LoVo (cell line): ENCODE measurements around the gene TGFBI.
A peak's percentile ranks its signal among the peaks of the same experiment; 100 is the strongest.

Source experiments
- DNase-seq: peaks from one replicate; pipeline ENCODE4 v3.0.0-alpha.2; 2016; ENCODE audit warnings: low spot score

Gene TGFBI

GRCh38 chr5:136025900-136026299 lies 2.9 kb upstream of the TGFBI start:
- no peak for DNase-seq

GRCh38 chr5:136026636-136027035 lies 2.2 kb upstream of the TGFBI start:
- no peak for DNase-seq

GRCh38 chr5:136027311-136027710 lies 1.5 kb upstream of the TGFBI start:
- no peak for DNase-seq

- DNase-seq, result no peak
Measured at GRCh38 chr5:136028090-136028489, 698 bp upstream of the TGFBI start.

- DNase-seq, result no peak
Measured at GRCh38 chr5:136030252-136030651, 1.5 kb downstream of the TGFBI start.

GRCh38 chr5:136030956-136031611 lies 2.3 kb downstream of the TGFBI start:
- no peak for DNase-seq

- no peak for DNase-seq
Measured at GRCh38 chr5:136031711-136032110, 2.9 kb downstream of the TGFBI start.

- no peak for DNase-seq
Measured at GRCh38 chr5:136032564-136032963, 3.8 kb downstream of the TGFBI start.

GRCh38 chr5:136033234-136033633 lies 4.4 kb downstream of the TGFBI start:
- no peak for DNase-seq

- no peak for DNase-seq
Measured at GRCh38 chr5:136033848-136034247, 5.1 kb downstream of the TGFBI start.

- DNase-seq, result no peak
Measured at GRCh38 chr5:136034492-136034891, 5.7 kb downstream of the TGFBI start.

- no peak for DNase-seq
Measured at GRCh38 chr5:136034984-136035383, 6.2 kb downstream of the TGFBI start.

GRCh38 chr5:136035837-136036236 lies 7.0 kb downstream of the TGFBI start:
- DNase-seq, result no peak

- no peak for DNase-seq
Measured at GRCh38 chr5:136036293-136036911, 7.6 kb downstream of the TGFBI start.

GRCh38 chr5:136037001-136037705 lies 8.4 kb downstream of the TGFBI start:
- peak; percentile 70 for DNase-seq

- DNase-seq, result no peak
Measured at GRCh38 chr5:136038635-136039034, 9.8 kb downstream of the TGFBI start.

GRCh38 chr5:136039202-136039601 lies 10.4 kb downstream of the TGFBI start:
- DNase-seq, result no peak

- DNase-seq, result peak; percentile 63
Measured at GRCh38 chr5:136040746-136041415, 12.1 kb downstream of the TGFBI start.

- no peak for DNase-seq
Measured at GRCh38 chr5:136042156-136042555, 13.4 kb downstream of the TGFBI start.

- no peak for DNase-seq
Measured at GRCh38 chr5:136042665-136043121, 13.9 kb downstream of the TGFBI start.

- no peak for DNase-seq
Measured at GRCh38 chr5:136043551-136043950, 14.8 kb downstream of the TGFBI start.

- no peak for DNase-seq
Measured at GRCh38 chr5:136043968-136044610, 15.3 kb downstream of the TGFBI start.
